ENCODE measurements around the gene RAB26.
"Not testable (repeated sequence)": the region's sequence is repeated elsewhere in the genome, so short reads cannot be mapped to it uniquely, and the experiment has no call there.

The RAB26 gene

GRCh38 chr16:2147981-2148671, at the start of gene RAB26:
RAB26 (plus strand) TSS chr16:2148625; CDS start chr16:2148784, 159 bp downstream.
- peak; percentile 58 for DNase-seq (ENCODE audit: low spot score)

GRCh38 chr16:2101581-2101980, 46.8 kb upstream of the RAB26 start:
- not testable (repeated sequence) for DNase-seq (ENCODE audit: low spot score)

- DNase-seq (ENCODE audit: low spot score): no peak
Measured at GRCh38 chr16:2102471-2102870, 46.0 kb upstream of the RAB26 start.

- not testable (repeated sequence) for DNase-seq (ENCODE audit: low spot score)
Measured at GRCh38 chr16:2104464-2104863, 44.0 kb upstream of the RAB26 start.

GRCh38 chr16:2105291-2105690, 43.1 kb upstream of the RAB26 start:
- not testable (repeated sequence) for DNase-seq (ENCODE audit: low spot score)

- peak; percentile 6 for DNase-seq (ENCODE audit: low spot score)
Measured at GRCh38 chr16:2105769-2106168, 42.7 kb upstream of the RAB26 start.

GRCh38 chr16:2106211-2106610, 42.2 kb upstream of the RAB26 start:
- DNase-seq (ENCODE audit: low spot score): not testable (repeated sequence)

GRCh38 chr16:2107121-2107790, 41.2 kb upstream of the RAB26 start:
- peak; percentile 84 for DNase-seq (ENCODE audit: low spot score)

GRCh38 chr16:2107791-2108125, 40.7 kb upstream of the RAB26 start:
- not testable (repeated sequence) for DNase-seq (ENCODE audit: low spot score)

- not testable (repeated sequence) for DNase-seq (ENCODE audit: low spot score)
Measured at GRCh38 chr16:2108446-2109270, 39.8 kb upstream of the RAB26 start.

GRCh38 chr16:2109271-2109580, 39.2 kb upstream of the RAB26 start:
- not testable (repeated sequence) for DNase-seq (ENCODE audit: low spot score)

- not testable (repeated sequence) for DNase-seq (ENCODE audit: low spot score)
Measured at GRCh38 chr16:2109872-2110271, 38.6 kb upstream of the RAB26 start.

GRCh38 chr16:2110332-2111008, 38.0 kb upstream of the RAB26 start:
- not testable (repeated sequence) for DNase-seq (ENCODE audit: low spot score)

- not testable (repeated sequence) for DNase-seq (ENCODE audit: low spot score)
Measured at GRCh38 chr16:2111009-2111353, 37.4 kb upstream of the RAB26 start.

GRCh38 chr16:2111412-2112335, 36.8 kb upstream of the RAB26 start:
- not testable (repeated sequence) for DNase-seq (ENCODE audit: low spot score)

- not testable (repeated sequence) for DNase-seq (ENCODE audit: low spot score)
Measured at GRCh38 chr16:2112539-2113106, 35.8 kb upstream of the RAB26 start.

GRCh38 chr16:2114225-2114624, 34.2 kb upstream of the RAB26 start:
- DNase-seq (ENCODE audit: low spot score): not testable (repeated sequence)

- DNase-seq (ENCODE audit: low spot score): not testable (repeated sequence)
Measured at GRCh38 chr16:2114885-2115590, 33.4 kb upstream of the RAB26 start.

GRCh38 chr16:2115591-2115973, 32.8 kb upstream of the RAB26 start:
- DNase-seq (ENCODE audit: low spot score): no peak

- DNase-seq (ENCODE audit: low spot score): not testable (repeated sequence)
Measured at GRCh38 chr16:2116428-2116827, 32.0 kb upstream of the RAB26 start.

Data from hepatic stellate cell (primary cell).